ENCODE measurements around the gene PTPRT. TPM values are rescaled to one million over a fixed set of nuclear protein-coding genes. Genes with fewer than 3 reads are reported as not detected.

PTPRT gene
- total and polyA plus RNA-seq, 2 experiments from 2014 or later, result not detected

DNA sequence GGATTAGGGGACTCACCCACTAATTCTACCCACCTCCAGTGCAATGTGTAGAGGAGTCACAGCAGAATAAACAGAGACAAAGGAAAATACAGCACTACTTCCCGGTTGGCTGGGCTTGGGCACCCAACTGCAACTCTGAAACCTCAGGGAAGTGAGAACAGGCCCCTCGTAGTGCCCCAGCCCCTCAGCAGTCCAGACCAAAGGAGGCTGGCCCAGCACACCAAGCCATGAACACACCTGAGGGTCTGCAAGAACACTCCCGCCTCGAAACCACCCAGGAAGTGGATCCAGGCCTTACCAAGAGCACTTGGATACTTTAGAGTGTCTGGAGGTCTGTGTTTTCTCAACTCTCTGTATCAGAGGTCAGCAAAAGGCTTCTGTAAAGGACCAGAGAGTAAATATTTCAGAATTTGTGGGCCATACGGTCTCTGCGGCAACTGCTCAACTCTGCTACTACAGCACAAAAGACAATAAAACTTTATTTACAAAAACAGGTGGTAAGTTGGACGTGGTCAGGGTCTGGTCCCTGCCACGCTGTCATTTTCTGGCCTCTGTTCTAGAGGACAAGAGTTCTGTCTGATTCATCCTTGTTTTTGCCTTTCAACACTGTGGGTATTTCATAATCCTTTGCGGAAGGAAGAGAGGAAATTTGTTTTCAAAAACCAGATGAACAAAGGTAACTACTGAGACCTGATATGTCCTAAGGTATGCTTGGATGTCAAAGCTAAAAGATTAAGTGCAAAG, 154.6 kb downstream of the PTPRT start:
- ATAC-seq, result no peak
- Mint-ChIP-seq H3K27ac (no peak overlapping the region), H3K9me3 (peaks cover 91% of the 10 kb centered on the region), H3K36me3 (ENCODE audit: low read depth) (peaks cover 13% of the 10 kb centered on the region), H3K4me1 (no peaks in the 10 kb centered on the region), H3K27me3 (ENCODE audit: insufficient read depth, low read depth, poor library complexity) (peaks cover 2% of the 10 kb centered on the region), H3K4me3 (no peak overlapping the region)
- H4K20me1 ChIP-seq (replicated peaks; ENCODE audit: insufficient read depth), result no peaks in the 10 kb centered on the region
- H2AFZ ChIP-seq, result no peak overlapping the region
- no peaks in the 10 kb centered on the region for H3K27me3 ChIP-seq (ENCODE audit: insufficient read depth)
- no peaks in the 10 kb centered on the region for H3F3A ChIP-seq (replicated peaks; ENCODE audit: low read depth)
- H3K4me1 ChIP-seq (ENCODE audit: insufficient read depth), result no peaks in the 10 kb centered on the region
- H3K36me3 ChIP-seq (ENCODE audit: insufficient read depth), result peaks cover 9% of the 10 kb centered on the region; the same call in 1 of the 2 replicates
- H3K4me2 ChIP-seq, result no peak overlapping the region
- no peak overlapping the region for H3K27ac ChIP-seq (ENCODE audit: low read depth)
- H3K4me3 ChIP-seq, result no peak overlapping the region
- H3K9me2 ChIP-seq (ENCODE audit: insufficient read depth), result no peaks in the 10 kb centered on the region
- DNase-seq (ENCODE audit: low spot score), result no peak
- H3K79me2 ChIP-seq (replicated peaks; ENCODE audit: insufficient read depth), result no peaks in the 10 kb centered on the region
- TF ChIP-seq ZNF331 (CRISPR knock-in tag; IDR thresholded peaks at IDR 0.05; ENCODE audit: low read depth) (no peak), CREB1 (CRISPR knock-in tag; IDR thresholded peaks at IDR 0.05; ENCODE audit: low read depth) (no peak), STAT1 (IDR thresholded peaks at IDR 0.05; ENCODE audit: unreplicated experiment) (no peak), ZNF114 (CRISPR knock-in tag; IDR thresholded peaks at IDR 0.05) (no peak), EZH2 (IDR thresholded peaks at IDR 0.05; ENCODE audit: low read depth, unreplicated experiment) (no peak), ZNF462 (CRISPR knock-in tag; IDR thresholded peaks at IDR 0.05) (no peak), JUNB (IDR thresholded peaks at IDR 0.05; ENCODE audit: unreplicated experiment) (no peak), ETS1 (IDR thresholded peaks at IDR 0.05) (no peak), POLR2AphosphoS5 (IDR thresholded peaks at IDR 0.05; ENCODE audit: low read depth) (no peak), EZH2phosphoT487 (IDR thresholded peaks at IDR 0.05; ENCODE audit: unreplicated experiment) (no peak)
- TF ChIP-seq, protein P1, sequence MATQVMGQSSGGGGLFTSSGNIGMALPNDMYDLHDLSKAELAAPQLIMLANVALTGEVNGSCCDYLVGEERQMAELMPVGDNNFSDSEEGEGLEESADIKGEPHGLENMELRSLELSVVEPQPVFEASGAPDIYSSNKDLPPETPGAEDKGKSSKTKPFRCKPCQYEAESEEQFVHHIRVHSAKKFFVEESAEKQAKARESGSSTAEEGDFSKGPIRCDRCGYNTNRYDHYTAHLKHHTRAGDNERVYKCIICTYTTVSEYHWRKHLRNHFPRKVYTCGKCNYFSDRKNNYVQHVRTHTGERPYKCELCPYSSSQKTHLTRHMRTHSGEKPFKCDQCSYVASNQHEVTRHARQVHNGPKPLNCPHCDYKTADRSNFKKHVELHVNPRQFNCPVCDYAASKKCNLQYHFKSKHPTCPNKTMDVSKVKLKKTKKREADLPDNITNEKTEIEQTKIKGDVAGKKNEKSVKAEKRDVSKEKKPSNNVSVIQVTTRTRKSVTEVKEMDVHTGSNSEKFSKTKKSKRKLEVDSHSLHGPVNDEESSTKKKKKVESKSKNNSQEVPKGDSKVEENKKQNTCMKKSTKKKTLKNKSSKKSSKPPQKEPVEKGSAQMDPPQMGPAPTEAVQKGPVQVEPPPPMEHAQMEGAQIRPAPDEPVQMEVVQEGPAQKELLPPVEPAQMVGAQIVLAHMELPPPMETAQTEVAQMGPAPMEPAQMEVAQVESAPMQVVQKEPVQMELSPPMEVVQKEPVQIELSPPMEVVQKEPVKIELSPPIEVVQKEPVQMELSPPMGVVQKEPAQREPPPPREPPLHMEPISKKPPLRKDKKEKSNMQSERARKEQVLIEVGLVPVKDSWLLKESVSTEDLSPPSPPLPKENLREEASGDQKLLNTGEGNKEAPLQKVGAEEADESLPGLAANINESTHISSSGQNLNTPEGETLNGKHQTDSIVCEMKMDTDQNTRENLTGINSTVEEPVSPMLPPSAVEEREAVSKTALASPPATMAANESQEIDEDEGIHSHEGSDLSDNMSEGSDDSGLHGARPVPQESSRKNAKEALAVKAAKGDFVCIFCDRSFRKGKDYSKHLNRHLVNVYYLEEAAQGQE (IDR thresholded peaks at IDR 0.05; ENCODE audit: unreplicated experiment), result no peak
- TF ChIP-seq, protein P2, sequence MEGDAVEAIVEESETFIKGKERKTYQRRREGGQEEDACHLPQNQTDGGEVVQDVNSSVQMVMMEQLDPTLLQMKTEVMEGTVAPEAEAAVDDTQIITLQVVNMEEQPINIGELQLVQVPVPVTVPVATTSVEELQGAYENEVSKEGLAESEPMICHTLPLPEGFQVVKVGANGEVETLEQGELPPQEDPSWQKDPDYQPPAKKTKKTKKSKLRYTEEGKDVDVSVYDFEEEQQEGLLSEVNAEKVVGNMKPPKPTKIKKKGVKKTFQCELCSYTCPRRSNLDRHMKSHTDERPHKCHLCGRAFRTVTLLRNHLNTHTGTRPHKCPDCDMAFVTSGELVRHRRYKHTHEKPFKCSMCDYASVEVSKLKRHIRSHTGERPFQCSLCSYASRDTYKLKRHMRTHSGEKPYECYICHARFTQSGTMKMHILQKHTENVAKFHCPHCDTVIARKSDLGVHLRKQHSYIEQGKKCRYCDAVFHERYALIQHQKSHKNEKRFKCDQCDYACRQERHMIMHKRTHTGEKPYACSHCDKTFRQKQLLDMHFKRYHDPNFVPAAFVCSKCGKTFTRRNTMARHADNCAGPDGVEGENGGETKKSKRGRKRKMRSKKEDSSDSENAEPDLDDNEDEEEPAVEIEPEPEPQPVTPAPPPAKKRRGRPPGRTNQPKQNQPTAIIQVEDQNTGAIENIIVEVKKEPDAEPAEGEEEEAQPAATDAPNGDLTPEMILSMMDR (conservative IDR thresholded peaks at IDR 0.05; ENCODE audit: low read depth in 2 of 2), result no peak
